HCT116 (cell line): ENCODE measurements around the gene CHID1. TPM values are rescaled to one million over a fixed set of nuclear protein-coding genes. Genes with fewer than 3 reads are reported as not detected.

Source experiments
- ATAC-seq: fragments of 200-7000 bp; cut with Tn5 transposase; 2 replicates; pipeline ENCODE4 v1.9.1; 2020; ENCODE audit warnings: mild to moderate bottlenecking, moderate library complexity
- BruUV-seq: library from RNA; stranded (reverse); fragments of 400-500 nt; replicated peaks from 2 replicates; lab custom pipeline; 2021; lab: Mats Ljungman, UMichigan
- CTCF ChIA-PET: fragments of 300-600 bp; sonication (Branson Sonifier 250); formaldehyde crosslinking; loops from one replicate; lab custom pipeline; 2021; ENCODE audit warnings: antibody characterized with exemption; lab: Charles Lee
- POLR2A ChIA-PET: fragments of 300-600, 350-600 bp; sonication (Branson Sonifier 250); formaldehyde crosslinking; loops from one replicate; lab custom pipeline; 2021; ENCODE audit warnings: antibody characterized with exemption; lab: Charles Lee
- RAD21 ChIA-PET, 2 experiments: fragments of 300-600 bp; sonication (Branson Sonifier 250); formaldehyde crosslinking; loops; one replicate each; lab custom pipeline; 2023; ENCODE audit warnings: low total read pairs in 2 of 2; ENCODE audit not compliant: uncharacterized antibody in 2 of 2, unreplicated experiment in 2 of 2, low non-redundant PET in 1 of 2; lab: Charles Lee
- DNase-seq: peaks from one replicate; pipeline ENCODE4 v3.0.0-alpha.2; 2010; ENCODE audit warnings: low read depth, low spot score
- H2AFZ ChIP-seq: fragments of 200-600 bp; shearing (Covaris generic), sonication (generic); 2 replicates; pipeline ENCODE4 v1.6.1; 2017; ENCODE audit warnings: low read depth, mixed run types, mixed read lengths, antibody characterized with exemption, low read length; ENCODE audit not compliant: poor library complexity, severe bottlenecking
- H3K27ac ChIP-seq: 2 replicates; pipeline ENCODE4 v1.5.1; 2012; ENCODE audit warnings: low read depth, low read length
- H3K27me3 ChIP-seq: fragments of 200-600 bp; sonication (generic); 2 replicates; pipeline ENCODE4 v1.6.1; 2016; ENCODE audit warnings: mixed run types, low read length, mixed read lengths; ENCODE audit not compliant: insufficient read depth
- H3K36me3 ChIP-seq, 2 experiments: fragments of 200-500 bp in 1 of 2; fragments of 200-600 bp in 1 of 2; sonication (Bioruptor generic) in 1 of 2; sonication (generic) in 1 of 2; 2 replicates each; pipeline versions ENCODE4 v1.5.1 to v1.6.1; 2014 to 2016; ENCODE audit warnings: low read length in 2 of 2, inconsistent platforms in 1 of 2, mixed read lengths in 1 of 2, mixed run types in 1 of 2; ENCODE audit not compliant: insufficient read depth in 2 of 2, control insufficient read depth in 1 of 2
- H3K4me1 ChIP-seq, 2 experiments: fragments of 200-600 bp in 1 of 2; sonication (generic) in 1 of 2; 2 replicates each; pipeline versions ENCODE4 v1.5.1 to v1.6.1; 2012 to 2017; ENCODE audit warnings: low read length in 2 of 2, inconsistent platforms in 1 of 2, mild to moderate bottlenecking in 1 of 2, mixed read lengths in 1 of 2, mixed run types in 1 of 2, moderate library complexity in 1 of 2; ENCODE audit not compliant: insufficient read depth in 2 of 2, control insufficient read depth in 1 of 2
- H3K4me2 ChIP-seq: fragments of 200-600 bp; sonication (generic); 2 replicates; pipeline ENCODE4 v1.6.1; 2017; ENCODE audit warnings: mixed run types, low read length, mixed read lengths
- H3K4me3 ChIP-seq, 2 experiments: fragments of 200-600 bp in 1 of 2; sonication (generic) in 1 of 2; replicated peaks in 1 of 2; 2 replicates each; pipeline ENCODE4 v1.5.1; 2011 to 2016; ENCODE audit warnings: low read length in 2 of 2, control low read depth in 1 of 2, low read depth in 1 of 2, mild to moderate bottlenecking in 1 of 2, mixed read lengths in 1 of 2, mixed run types in 1 of 2
- H3K79me2 ChIP-seq: fragments of 200-600 bp; sonication (generic); 2 replicates; pipeline ENCODE4 v1.6.1; 2017; ENCODE audit warnings: mild to moderate bottlenecking, mixed run types, low read length, moderate library complexity, mixed read lengths; ENCODE audit not compliant: insufficient read depth
- H3K9ac ChIP-seq: fragments of 200-600 bp; sonication (generic); 2 replicates; pipeline ENCODE4 v1.6.1; 2016; ENCODE audit warnings: low read length, mixed read lengths
- H3K9me2 ChIP-seq: fragments of 200-600 bp; sonication (generic), shearing (Covaris generic); 2 replicates; pipeline ENCODE4 v1.6.1; 2017; ENCODE audit warnings: mixed run types, mild to moderate bottlenecking, moderate library complexity; ENCODE audit not compliant: insufficient read depth
- H3K9me3 ChIP-seq, 2 experiments: fragments of 200-500 bp in 1 of 2; fragments of 200-600 bp in 1 of 2; sonication (Bioruptor generic) in 1 of 2; sonication (generic) in 1 of 2; 2 replicates each; pipeline ENCODE4 v1.6.1; 2014 to 2017; ENCODE audit warnings: low read length in 2 of 2, mixed read lengths in 2 of 2, inconsistent platforms in 1 of 2, low read depth in 1 of 2, mild to moderate bottlenecking in 1 of 2, mixed run types in 1 of 2, moderate library complexity in 1 of 2; ENCODE audit not compliant: control insufficient read depth in 1 of 2, insufficient read depth in 1 of 2
- H4K20me1 ChIP-seq: fragments of 200-600 bp; sonication (generic), shearing (Covaris generic); 2 replicates; pipeline ENCODE4 v1.6.1; 2017; ENCODE audit warnings: mixed run types, mild to moderate bottlenecking, moderate library complexity; ENCODE audit not compliant: insufficient read depth
- CBX3 ChIP-seq: IDR thresholded peaks from 2 replicates; pipeline ENCODE4 v1.6.1; 2012; ENCODE audit warnings: low read depth
- CTCF ChIP-seq, 3 experiments: fragments of 200-600 bp in 1 of 3; sonication (generic) in 1 of 3; IDR thresholded peaks in 2 of 3; conservative IDR thresholded peaks in 1 of 3; 2 replicates each; pipeline ENCODE4 v1.5.1; 2012 to 2017; ENCODE audit warnings: low read depth in 2 of 3, low read length in 2 of 3, antibody characterized with exemption in 1 of 3, borderline replicate concordance in 1 of 3, control low read depth in 1 of 3, mild to moderate bottlenecking in 1 of 3, mixed read lengths in 1 of 3, mixed run types in 1 of 3, moderate library complexity in 1 of 3; ENCODE audit not compliant: insufficient read depth in 1 of 3
- EGR1 ChIP-seq: IDR thresholded peaks from 2 replicates; pipeline ENCODE4 v1.6.1; 2012; ENCODE audit warnings: low read depth
- ELF1 ChIP-seq: IDR thresholded peaks from 2 replicates; pipeline ENCODE4 v1.6.1; 2012; ENCODE audit warnings: low read depth, borderline replicate concordance
- EZH2phosphoT487 ChIP-seq: fragments of 200-600 bp; IDR thresholded peaks from 2 replicates; pipeline ENCODE4 v1.6.1; 2018; ENCODE audit warnings: antibody characterized with exemption, borderline replicate concordance
- FOSL1 ChIP-seq: IDR thresholded peaks from 2 replicates; pipeline ENCODE4 v1.6.1; 2012; ENCODE audit warnings: low read depth
- RAD21 ChIP-seq: IDR thresholded peaks from 2 replicates; pipeline ENCODE4 v1.6.1; 2012; ENCODE audit warnings: low read depth, mild to moderate bottlenecking
- REST ChIP-seq: IDR thresholded peaks from 2 replicates; pipeline ENCODE4 v1.6.1; 2012; ENCODE audit warnings: low read depth
- SIN3A ChIP-seq: IDR thresholded peaks from 2 replicates; pipeline ENCODE4 v1.6.1; 2012; ENCODE audit warnings: low read depth
- SP1 ChIP-seq: IDR thresholded peaks from 2 replicates; pipeline ENCODE4 v1.6.1; 2012; ENCODE audit warnings: low read depth
- SRF ChIP-seq: IDR thresholded peaks from 2 replicates; pipeline ENCODE4 v1.6.1; 2012; ENCODE audit warnings: low read depth
- TCF7L2 ChIP-seq: IDR thresholded peaks from 2 replicates; pipeline ENCODE4 v1.7.0; 2011; ENCODE audit warnings: borderline replicate concordance, inconsistent platforms; ENCODE audit not compliant: insufficient read depth, insufficient read length; ENCODE audit errors: extremely low read depth
- ZBTB33 ChIP-seq: IDR thresholded peaks from 2 replicates; pipeline ENCODE4 v1.6.1; 2011; ENCODE audit warnings: mild to moderate bottlenecking, low read length, moderate library complexity; ENCODE audit not compliant: insufficient replicate concordance; ENCODE audit errors: extremely low read depth
- ZFX ChIP-seq: fragments of 450-650 bp; IDR thresholded peaks from 2 replicates; pipeline ENCODE4 v1.6.1; 2017
- ZNF274 ChIP-seq: fragments of 200-500 bp; sonication (Bioruptor generic); IDR thresholded peaks from 2 replicates; pipeline ENCODE4 v1.6.1; 2014; ENCODE audit warnings: mild to moderate bottlenecking, low read depth, low read length, inconsistent platforms
- intact Hi-C: fragments of 100-400 bp; cut with micrococcal nuclease; formaldehyde crosslinking; loops from 2 replicates; pipeline ENCODE4 v1.10.0; 2022
- total RNA-seq: library from RNA; stranded (reverse); gene quantifications from one replicate; pipeline ENCODE4 v1.2.1, GENCODE V29; 2021; ENCODE audit not compliant: unreplicated experiment

Gene CHID1
- total RNA-seq, 1 experiment from 2014 or later = 102 TPM

- intact Hi-C loops = no loop called here
- peaks cover 29 to 50% of the 10 kb centered on the region in 2 experiments for H3K4me1 ChIP-seq
- RAD21 ChIA-PET = no interaction called here
- TF ChIP-seq EGR1 (no peak), CTCF (IDR thresholded peaks at IDR 0.05 in 2 of 3, conservative IDR thresholded peaks at IDR 0.05 in 1 of 3; ENCODE audit: borderline replicate concordance in 1 of 3, insufficient read depth in 1 of 3, low read depth in 2 of 3, low read length in 2 of 3) (no peak), SIN3A (no peak), ZBTB33 (no peak), SRF (no peak), FOSL1 (no peak), CBX3 (no peak), RAD21 (no peak), EZH2phosphoT487 (no peak), TCF7L2 (no peak), ZFX (no peak), REST (no peak), ZNF274 (no peak), ELF1 (no peak), SP1 (no peak)
- no peaks in the 10 kb centered on the region for H3K36me3 ChIP-seq
- no peak overlapping the region for H3K9ac ChIP-seq
- H2AFZ ChIP-seq = no peak overlapping the region
- BruUV-seq = no TSS peak
- POLR2A ChIA-PET = interaction anchor here (1.4 to 2.3 kb wide), 2 partner anchors 9 to 20 kb away, joined by 6 to 16 read pairs; partner anchors contain the start of genes PNPLA2 and RPLP2
- no peaks in the 10 kb centered on the region for H4K20me1 ChIP-seq
- H3K79me2 ChIP-seq = peaks cover 15% of the 10 kb centered on the region
- no peaks in the 10 kb centered on the region for H3K9me3 ChIP-seq
- peak overlapping the region; percentile 89; the same call in 1 of the 2 replicates for H3K27ac ChIP-seq
- CTCF ChIA-PET = no interaction called here
- H3K4me3 ChIP-seq = no peak overlapping the region
- no peaks in the 10 kb centered on the region for H3K9me2 ChIP-seq
- no peaks in the 10 kb centered on the region for H3K27me3 ChIP-seq
- H3K4me2 ChIP-seq = no peak overlapping the region
- ATAC-seq (no peak), DNase-seq (no peak)
These were observed 82.0 kb downstream of the CHID1 start for GRCh38 chr11:828506-829175.
